ENCODE measurements around the gene RBP3. TPM values are rescaled to one million over a fixed set of nuclear protein-coding genes. Genes with fewer than 3 reads are reported as not detected.

RBP3 gene
- total RNA-seq, 4 donors from 2014 or later = not detected

GRCh38 chr10:47326306-47326926 is 21.7 kb upstream of the RBP3 start:
- no peaks in the 10 kb centered on the region for H3K36me3 ChIP-seq
- no peak for ATAC-seq
- in situ Hi-C loops (cut with MboI; ENCODE audit: low sequenced_read_pairs in 4 of 4) = no loop called here

GRCh38 chr10:47326927-47327330 is 21.2 kb upstream of the RBP3 start:
- ATAC-seq = no peak
- Histone ChIP-seq H3K9me3 (no peaks in the 10 kb centered on the region), H3K36me3 (no peaks in the 10 kb centered on the region), H3K27me3 (no peaks in the 10 kb centered on the region), H3K4me3 (no peak overlapping the region), H3K27ac (no peak overlapping the region), H3K4me1 (no peaks in the 10 kb centered on the region)
- no peak for TF ChIP-seq POLR2A (IDR thresholded peaks at IDR 0.05)
- TF ChIP-seq CTCF (IDR thresholded peaks at IDR 0.05 in 4 of 5, conservative IDR thresholded peaks at IDR 0.05 in 1 of 5) = no peak
- in situ Hi-C loops (cut with MboI; ENCODE audit: low sequenced_read_pairs in 4 of 4) = no loop called here
- intact Hi-C loops (cut with DNase I; ENCODE audit: low total_unique reads) = no loop called here
- DNase-seq = no peak

More at GRCh38 chr10:47326306-47326926, 21.7 kb upstream of the RBP3 start:
- H3K27ac ChIP-seq = no peak overlapping the region
- H3K4me3 ChIP-seq = no peak overlapping the region
- H3K27me3 ChIP-seq = no peaks in the 10 kb centered on the region
- intact Hi-C loops (cut with DNase I; ENCODE audit: low total_unique reads) = no loop called here
- DNase-seq = no peak
- H3K4me1 ChIP-seq = no peaks in the 10 kb centered on the region
- TF ChIP-seq POLR2A (IDR thresholded peaks at IDR 0.05) = no peak
- TF ChIP-seq CTCF (IDR thresholded peaks at IDR 0.05 in 4 of 5, conservative IDR thresholded peaks at IDR 0.05 in 1 of 5) = no peak
- no peaks in the 10 kb centered on the region for H3K9me3 ChIP-seq

- intact Hi-C loops (cut with DNase I; ENCODE audit: low total_unique reads) = no loop called here
- no peaks in the 10 kb centered on the region for H3K36me3 ChIP-seq
- no peak for TF ChIP-seq CTCF (IDR thresholded peaks at IDR 0.05 in 4 of 5, conservative IDR thresholded peaks at IDR 0.05 in 1 of 5)
- TF ChIP-seq POLR2A (IDR thresholded peaks at IDR 0.05) = no peak
- ATAC-seq (no peak), DNase-seq (no peak)
- in situ Hi-C loops (cut with MboI; ENCODE audit: low sequenced_read_pairs in 4 of 4) = no loop called here
- no peaks in the 10 kb centered on the region for H3K9me3 ChIP-seq
- no peaks in the 10 kb centered on the region for H3K27me3 ChIP-seq
- no peak overlapping the region for H3K4me3 ChIP-seq
- no peak overlapping the region for H3K27ac ChIP-seq
- H3K4me1 ChIP-seq = no peaks in the 10 kb centered on the region
Observed at GRCh38 chr10:47329855-47330254, 18.3 kb upstream of the RBP3 start.

- intact Hi-C loops (cut with DNase I; ENCODE audit: low total_unique reads) = no loop called here
Observed at GRCh38 chr10:47330366-47330765, 17.8 kb upstream of the RBP3 start.

More at GRCh38 chr10:47330366-47330765, 17.8 kb upstream of the RBP3 start:
- Histone ChIP-seq H3K27ac (no peak overlapping the region), H3K27me3 (no peaks in the 10 kb centered on the region), H3K4me1 (no peaks in the 10 kb centered on the region), H3K4me3 (no peak overlapping the region), H3K36me3 (no peaks in the 10 kb centered on the region), H3K9me3 (no peaks in the 10 kb centered on the region)
- in situ Hi-C loops (cut with MboI; ENCODE audit: low sequenced_read_pairs in 4 of 4) = no loop called here
- DNase-seq (no peak), ATAC-seq (no peak)
- TF ChIP-seq CTCF (IDR thresholded peaks at IDR 0.05 in 4 of 5, conservative IDR thresholded peaks at IDR 0.05 in 1 of 5) (no peak), POLR2A (IDR thresholded peaks at IDR 0.05) (no peak)

All from gastrocnemius medialis (tissue), 4 donors.